Hepatocyte (in vitro differentiated cells): ENCODE results near the gene KLHL36. TPM values are rescaled to one million over a fixed set of nuclear protein-coding genes. Genes with fewer than 3 reads are reported as not detected.

Source experiments
- DNase-seq: peaks from one replicate; pipeline ENCODE4 v3.0.0-alpha.2; 2016; ENCODE audit warnings: low spot score
- H2AFZ ChIP-seq: fragments of 200-600 bp; sonication (generic); 2 replicates; pipeline ENCODE4 v1.6.0; 2016; ENCODE audit warnings: antibody characterized with exemption, mild to moderate bottlenecking
- H3K27ac ChIP-seq: fragments of 200-600 bp; sonication (generic); 2 replicates; pipeline ENCODE4 v1.5.1; 2016; ENCODE audit warnings: mild to moderate bottlenecking
- H3K27me3 ChIP-seq: fragments of 200-600 bp; sonication (generic); 2 replicates; pipeline ENCODE4 v1.6.1; 2016
- H3K36me3 ChIP-seq: fragments of 200-600 bp; sonication (generic); replicated peaks from 2 replicates; pipeline ENCODE4 v1.5.1; 2016; ENCODE audit warnings: low read depth; ENCODE audit not compliant: insufficient read depth
- H3K4me1 ChIP-seq: fragments of 200-600 bp; sonication (generic); 2 replicates; pipeline ENCODE4 v1.5.1; 2016; ENCODE audit warnings: mild to moderate bottlenecking, moderate library complexity; ENCODE audit not compliant: insufficient read depth
- H3K4me2 ChIP-seq: fragments of 200-600 bp; sonication (generic); 2 replicates; pipeline ENCODE4 v1.6.0; 2016
- H3K4me3 ChIP-seq: fragments of 200-600 bp; sonication (generic); 2 replicates; pipeline ENCODE4 v1.5.1; 2016; ENCODE audit warnings: mild to moderate bottlenecking
- H3K79me2 ChIP-seq: fragments of 200-600 bp; sonication (generic); 2 replicates; pipeline ENCODE4 v1.6.0; 2017; ENCODE audit warnings: mild to moderate bottlenecking
- H3K9me2 ChIP-seq: fragments of 200-600 bp; sonication (generic); replicated peaks from 2 replicates; pipeline ENCODE4 v1.6.0; 2017; ENCODE audit warnings: mild to moderate bottlenecking; ENCODE audit not compliant: insufficient read depth
- H3K9me3 ChIP-seq: fragments of 200-600 bp; sonication (generic); 2 replicates; pipeline ENCODE4 v1.5.1; 2016; ENCODE audit warnings: low read depth, mild to moderate bottlenecking
- H4K20me1 ChIP-seq: fragments of 200-600 bp; sonication (generic); 2 replicates; pipeline ENCODE4 v1.6.0; 2016; ENCODE audit warnings: mild to moderate bottlenecking; ENCODE audit not compliant: insufficient read depth, poor library complexity, severe bottlenecking
- EZH2 ChIP-seq: fragments of 200-600 bp; sonication (generic); IDR thresholded peaks from 2 replicates; pipeline ENCODE4 v1.6.1; 2016; ENCODE audit warnings: antibody characterized with exemption, mild to moderate bottlenecking, borderline replicate concordance
- EZH2phosphoT487 ChIP-seq: fragments of 200-600 bp; sonication (generic); IDR thresholded peaks from one replicate; pipeline ENCODE4 v1.6.1; 2018; ENCODE audit warnings: antibody characterized with exemption, mild to moderate bottlenecking, low read depth, moderate library complexity; ENCODE audit not compliant: unreplicated experiment, severe bottlenecking
- WGBS: methylation state at CpG from one replicate; pipeline ENCODE4 v1.1.6; 2016; ENCODE audit warnings: low lambda C conversion rate; ENCODE audit errors: missing lambda C conversion rate; 5-methylcytosine and 5-hydroxymethylcytosine counted together
- polyA plus RNA-seq: library from polyadenylated mRNA; unstranded; fragments of >200 nt; fragmentation: Nextera tagmentation; extraction: Ambion mirVana; gene quantifications from 2 replicates; pipeline ENCODE4 v1.2.1, GENCODE V29; 2016
- total RNA-seq: library from RNA; depleted of rRNA; stranded (reverse); fragments of >200 nt; gene quantifications from 2 replicates; pipeline ENCODE4 v1.2.3, GENCODE V29; 2014
- TF ChIP-seq, protein P1 (sequence below): fragments of 200-600 bp; sonication (generic); IDR thresholded peaks from 2 replicates; pipeline ENCODE4 v1.5.1; 2016; ENCODE audit warnings: antibody characterized with exemption, mild to moderate bottlenecking; ENCODE audit not compliant: poor library complexity

The KLHL36 gene
- total and polyA plus RNA-seq, 2 experiments from 2014 or later, result 24.4 to 50.5 TPM

- H3K79me2 ChIP-seq, result peaks cover 42% of the 10 kb centered on the region
- H3K27ac ChIP-seq, result no peak overlapping the region
- H4K20me1 ChIP-seq, result no peaks in the 10 kb centered on the region
- TF ChIP-seq, protein P1, sequence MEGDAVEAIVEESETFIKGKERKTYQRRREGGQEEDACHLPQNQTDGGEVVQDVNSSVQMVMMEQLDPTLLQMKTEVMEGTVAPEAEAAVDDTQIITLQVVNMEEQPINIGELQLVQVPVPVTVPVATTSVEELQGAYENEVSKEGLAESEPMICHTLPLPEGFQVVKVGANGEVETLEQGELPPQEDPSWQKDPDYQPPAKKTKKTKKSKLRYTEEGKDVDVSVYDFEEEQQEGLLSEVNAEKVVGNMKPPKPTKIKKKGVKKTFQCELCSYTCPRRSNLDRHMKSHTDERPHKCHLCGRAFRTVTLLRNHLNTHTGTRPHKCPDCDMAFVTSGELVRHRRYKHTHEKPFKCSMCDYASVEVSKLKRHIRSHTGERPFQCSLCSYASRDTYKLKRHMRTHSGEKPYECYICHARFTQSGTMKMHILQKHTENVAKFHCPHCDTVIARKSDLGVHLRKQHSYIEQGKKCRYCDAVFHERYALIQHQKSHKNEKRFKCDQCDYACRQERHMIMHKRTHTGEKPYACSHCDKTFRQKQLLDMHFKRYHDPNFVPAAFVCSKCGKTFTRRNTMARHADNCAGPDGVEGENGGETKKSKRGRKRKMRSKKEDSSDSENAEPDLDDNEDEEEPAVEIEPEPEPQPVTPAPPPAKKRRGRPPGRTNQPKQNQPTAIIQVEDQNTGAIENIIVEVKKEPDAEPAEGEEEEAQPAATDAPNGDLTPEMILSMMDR, result no peak
- no peak for TF ChIP-seq EZH2
- no peak for TF ChIP-seq EZH2phosphoT487
- H3K9me3 ChIP-seq, result no peaks in the 10 kb centered on the region
- peaks cover 10% of the 10 kb centered on the region for H3K4me1 ChIP-seq
- H3K36me3 ChIP-seq, result no peaks in the 10 kb centered on the region
- H3K9me2 ChIP-seq, result no peaks in the 10 kb centered on the region
- no peak overlapping the region for H3K4me3 ChIP-seq
- WGBS, result 93% methylated on average over 14 of the region's 14 CpGs
- H3K27me3 ChIP-seq, result no peaks in the 10 kb centered on the region
- no peak overlapping the region for H2AFZ ChIP-seq
- H3K4me2 ChIP-seq, result no peak overlapping the region
- no peak for DNase-seq
Measured at GRCh38 chr16:84606081-84606875, 42.0 kb upstream of the KLHL36 start.

GRCh38 chr16:84607061-84607460 is 41.2 kb upstream of the KLHL36 start:
- no peak overlapping the region for H3K4me2 ChIP-seq
- no peaks in the 10 kb centered on the region for H3K36me3 ChIP-seq
- WGBS, result 97% methylated on average over 9 of the region's 13 CpGs
- H4K20me1 ChIP-seq, result no peaks in the 10 kb centered on the region
- H3K27me3 ChIP-seq, result no peaks in the 10 kb centered on the region
- peaks cover 43% of the 10 kb centered on the region for H3K79me2 ChIP-seq
- H2AFZ ChIP-seq, result no peak overlapping the region
- H3K4me1 ChIP-seq, result peaks cover 6% of the 10 kb centered on the region
- no peaks in the 10 kb centered on the region for H3K9me2 ChIP-seq
- no peaks in the 10 kb centered on the region for H3K9me3 ChIP-seq
- DNase-seq, result no peak
- TF ChIP-seq, protein P1, result no peak
- TF ChIP-seq EZH2phosphoT487 (no peak), EZH2 (no peak)
- no peak overlapping the region for H3K27ac ChIP-seq
- H3K4me3 ChIP-seq, result no peak overlapping the region

DNA sequence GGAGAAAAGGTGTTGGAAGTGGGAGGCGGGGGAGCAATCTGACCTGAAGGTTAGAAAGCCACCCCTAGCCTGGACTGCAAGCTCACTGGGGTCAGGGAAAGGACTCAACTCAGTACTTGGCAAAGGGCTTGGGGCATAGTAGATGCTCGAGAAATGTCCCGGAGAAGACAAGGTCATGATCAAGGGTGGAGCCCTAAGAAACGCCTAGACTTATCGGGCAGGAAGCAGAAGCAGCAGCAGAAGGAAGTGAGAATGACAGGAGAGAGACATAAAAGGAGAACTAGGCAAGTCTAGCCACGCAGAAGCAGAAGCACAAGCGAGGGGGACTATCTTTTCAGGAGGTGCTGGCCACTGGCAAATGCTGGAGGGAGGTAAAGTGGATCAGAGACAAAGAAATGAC is 40.6 kb upstream of the KLHL36 start:
- DNase-seq, result no peak
- Histone ChIP-seq H3K9me3 (no peaks in the 10 kb centered on the region), H3K9me2 (no peaks in the 10 kb centered on the region), H3K36me3 (no peaks in the 10 kb centered on the region), H2AFZ (no peak overlapping the region), H3K79me2 (peaks cover 48% of the 10 kb centered on the region), H3K4me2 (no peak overlapping the region), H3K27ac (no peak overlapping the region), H3K4me3 (no peak overlapping the region), H4K20me1 (no peaks in the 10 kb centered on the region), H3K4me1 (peaks cover 5% of the 10 kb centered on the region), H3K27me3 (no peaks in the 10 kb centered on the region)
- WGBS, result 88% methylated on average over 7 of the region's 7 CpGs
- TF ChIP-seq, protein P1, result no peak
- TF ChIP-seq EZH2, result no peak
- no peak for TF ChIP-seq EZH2phosphoT487
